ENCODE measurements around the gene OSBPL3. TPM values are rescaled to one million over a fixed set of nuclear protein-coding genes. Genes with fewer than 3 reads are reported as not detected.

The OSBPL3 gene
- total RNA-seq, 1 experiment from 2014 or later: 36.8 TPM

GRCh38 chr7:25002786-25003185 lies 22.8 kb upstream of the OSBPL3 start:
- BruUV-seq (replicated peaks): no TSS peak

More at GRCh38 chr7:25002786-25003185, 22.8 kb upstream of the OSBPL3 start:
- no peak overlapping the region for H3K4me2 ChIP-seq (ENCODE audit: low read length)
- no peaks in the 10 kb centered on the region for H3K36me3 ChIP-seq (ENCODE audit: control insufficient read depth in 1 of 2, insufficient read depth in 2 of 2, low read length in 2 of 2)
- H3K79me2 ChIP-seq (ENCODE audit: insufficient read depth, low read length): no peaks in the 10 kb centered on the region
- H4K20me1 ChIP-seq (ENCODE audit: insufficient read depth): no peaks in the 10 kb centered on the region
- no peak overlapping the region for H3K9ac ChIP-seq (ENCODE audit: low read length)
- no peak overlapping the region for H3K27ac ChIP-seq (ENCODE audit: low read depth, low read length)
- intact Hi-C loops (cut with micrococcal nuclease): no loop called here
- TF ChIP-seq EZH2phosphoT487 (IDR thresholded peaks at IDR 0.05; ENCODE audit: borderline replicate concordance) (no peak), ZFX (IDR thresholded peaks at IDR 0.05) (no peak), CTCF (IDR thresholded peaks at IDR 0.05 in 2 of 3, conservative IDR thresholded peaks at IDR 0.05 in 1 of 3; ENCODE audit: borderline replicate concordance in 1 of 3, insufficient read depth in 1 of 3, low read depth in 2 of 3, low read length in 2 of 3) (no peak), MAX (IDR thresholded peaks at IDR 0.05) (no peak), TCF7L2 (IDR thresholded peaks at IDR 0.05; ENCODE audit: borderline replicate concordance, extremely low read depth, insufficient read depth, insufficient read length) (no peak), POLR2A (IDR thresholded peaks at IDR 0.05; ENCODE audit: borderline replicate concordance, extremely low read depth, insufficient read depth, insufficient read length) (no peak), YY1 (IDR thresholded peaks at IDR 0.05; ENCODE audit: extremely low read depth, insufficient replicate concordance, low read depth, low read length) (no peak), CBX3 (IDR thresholded peaks at IDR 0.05; ENCODE audit: low read depth) (no peak), SIN3A (IDR thresholded peaks at IDR 0.05; ENCODE audit: low read depth) (no peak), EGR1 (IDR thresholded peaks at IDR 0.05; ENCODE audit: low read depth) (no peak), EZH2 (IDR thresholded peaks at IDR 0.05) (no peak), SRF (IDR thresholded peaks at IDR 0.05; ENCODE audit: low read depth) (no peak), SP1 (IDR thresholded peaks at IDR 0.05; ENCODE audit: low read depth) (no peak), ATF3 (IDR thresholded peaks at IDR 0.05) (no peak), JUND (IDR thresholded peaks at IDR 0.05) (no peak), FOSL1 (IDR thresholded peaks at IDR 0.05; ENCODE audit: low read depth) (no peak)
- ChIA-PET POLR2A (no interaction called here), CTCF (no interaction called here), RAD21 (ENCODE audit: low non-redundant PET in 1 of 2, low total read pairs in 2 of 2, uncharacterized antibody in 2 of 2, unreplicated experiment in 2 of 2) (no interaction called here)
- no peaks in the 10 kb centered on the region for H3K4me1 ChIP-seq (ENCODE audit: control insufficient read depth in 1 of 2, insufficient read depth in 2 of 2, low read length in 2 of 2)
- DNase-seq (ENCODE audit: low read depth, low spot score) (no peak), ATAC-seq (no peak)
- no peak overlapping the region for H3K4me3 ChIP-seq (replicated peaks in 1 of 2; ENCODE audit: low read depth in 1 of 2, low read length in 2 of 2)
- H3K27me3 ChIP-seq (ENCODE audit: insufficient read depth, low read length): no peaks in the 10 kb centered on the region
- H3K9me2 ChIP-seq (ENCODE audit: insufficient read depth): no peaks in the 10 kb centered on the region
- no peaks in the 10 kb centered on the region for H3K9me3 ChIP-seq (ENCODE audit: control insufficient read depth in 1 of 2, insufficient read depth in 1 of 2, low read depth in 1 of 2, low read length in 2 of 2)
- H2AFZ ChIP-seq (ENCODE audit: low read depth, low read length, poor library complexity, severe bottlenecking): no peak overlapping the region

Measured in HCT116 (cell line).